ENCODE data around the gene CBL.

The CBL gene

DNA sequence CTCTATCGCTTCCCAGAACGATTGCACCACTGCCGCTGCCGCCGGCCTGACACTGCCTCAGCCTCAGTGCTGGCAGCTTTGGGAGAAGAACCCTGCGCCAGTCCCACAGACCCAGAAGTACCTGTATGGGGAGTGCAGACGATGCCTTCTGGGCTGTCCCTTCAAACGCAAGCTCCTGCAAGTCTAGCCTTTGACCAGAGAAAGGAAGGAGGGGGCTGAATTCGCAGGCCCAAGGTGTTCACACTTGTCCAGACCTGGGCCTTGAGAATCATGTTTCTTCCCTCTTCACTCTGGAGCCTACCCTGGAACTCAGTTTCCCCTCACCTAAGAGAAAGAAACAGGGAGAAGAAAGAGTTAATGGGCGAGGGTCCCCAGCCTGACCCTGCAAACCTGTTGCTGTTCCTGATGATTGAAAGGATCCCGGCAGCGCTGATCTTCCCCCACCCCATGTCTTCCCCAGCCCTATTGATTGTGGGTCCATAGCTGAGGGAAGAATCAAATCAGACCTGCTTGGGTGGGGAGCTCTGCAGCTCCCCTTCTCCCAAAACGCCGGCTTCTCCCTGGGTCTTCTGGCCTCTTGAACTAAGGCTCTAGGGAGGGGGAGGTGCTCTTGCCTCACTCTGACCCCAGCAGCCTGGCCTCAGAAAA, 111.6 kb downstream of the CBL start:
- H3K4me1 ChIP-seq (ENCODE audit: insufficient read depth, low read length) = peaks cover 36% of the 10 kb centered on the region
- H2AFZ ChIP-seq (ENCODE audit: low read depth, low read length) = peak overlapping the region; percentile 37
- no peaks in the 10 kb centered on the region for H3K9me3 ChIP-seq (ENCODE audit: low read length)
- H3K27me3 ChIP-seq (ENCODE audit: insufficient read depth, low read length) = peaks cover 26% of the 10 kb centered on the region
- peak overlapping the region; percentile 31 for H3K4me3 ChIP-seq (ENCODE audit: low read length)
- H3K36me3 ChIP-seq (ENCODE audit: insufficient read depth, low read length) = no peaks in the 10 kb centered on the region

DNA sequence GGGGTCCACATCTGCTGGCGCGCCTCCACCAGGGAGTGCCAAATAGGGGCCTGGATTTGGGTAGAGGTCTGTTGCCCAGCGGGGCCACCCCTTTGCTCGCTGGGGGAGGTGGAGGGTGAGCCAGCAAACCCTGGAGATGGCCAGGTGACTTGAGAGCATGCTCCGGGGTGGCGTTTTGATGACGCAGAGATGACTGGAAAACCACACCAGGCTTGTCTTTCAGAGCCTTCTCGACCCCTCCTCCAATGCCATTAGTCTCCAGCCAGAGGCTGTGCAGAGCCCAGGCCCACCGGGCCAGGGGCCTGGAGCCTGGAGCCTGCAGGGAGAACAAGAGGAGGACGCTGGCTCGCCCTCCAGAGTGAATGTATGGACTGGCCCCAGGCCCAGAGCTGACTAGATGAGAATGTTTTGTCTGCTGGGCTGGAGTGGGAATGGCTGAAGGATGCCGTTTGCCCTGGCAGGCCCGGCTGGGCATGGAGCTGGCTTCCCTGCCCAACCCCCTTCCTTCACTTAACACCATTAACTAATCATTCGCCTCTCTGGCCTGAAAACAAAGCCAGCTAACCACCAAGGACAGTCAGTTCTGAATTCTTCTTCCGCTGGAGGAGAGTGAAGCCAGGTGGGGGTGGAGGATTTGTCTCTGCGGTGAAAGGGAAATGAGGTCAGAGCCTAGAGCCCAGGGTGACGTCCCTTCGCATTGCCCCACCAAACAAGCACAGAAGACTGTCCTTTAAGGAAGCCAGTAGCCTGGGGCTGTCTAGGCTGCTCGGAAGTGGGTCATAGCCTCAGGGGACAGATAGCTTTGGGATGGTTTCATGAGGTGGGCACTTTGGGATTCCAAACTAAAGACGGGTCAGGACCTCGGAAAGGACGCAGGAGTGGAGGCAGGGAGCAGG, 112.3 kb downstream of the CBL start:
- H3K4me1 ChIP-seq (ENCODE audit: insufficient read depth, low read length) = peaks cover 36% of the 10 kb centered on the region
- H2AFZ ChIP-seq (ENCODE audit: low read depth, low read length) = no peak overlapping the region
- no peaks in the 10 kb centered on the region for H3K36me3 ChIP-seq (ENCODE audit: insufficient read depth, low read length)
- H3K4me3 ChIP-seq (ENCODE audit: low read length) = no peak overlapping the region
- H3K9me3 ChIP-seq (ENCODE audit: low read length) = no peaks in the 10 kb centered on the region
- H3K27me3 ChIP-seq (ENCODE audit: insufficient read depth, low read length) = peaks cover 26% of the 10 kb centered on the region

DNA sequence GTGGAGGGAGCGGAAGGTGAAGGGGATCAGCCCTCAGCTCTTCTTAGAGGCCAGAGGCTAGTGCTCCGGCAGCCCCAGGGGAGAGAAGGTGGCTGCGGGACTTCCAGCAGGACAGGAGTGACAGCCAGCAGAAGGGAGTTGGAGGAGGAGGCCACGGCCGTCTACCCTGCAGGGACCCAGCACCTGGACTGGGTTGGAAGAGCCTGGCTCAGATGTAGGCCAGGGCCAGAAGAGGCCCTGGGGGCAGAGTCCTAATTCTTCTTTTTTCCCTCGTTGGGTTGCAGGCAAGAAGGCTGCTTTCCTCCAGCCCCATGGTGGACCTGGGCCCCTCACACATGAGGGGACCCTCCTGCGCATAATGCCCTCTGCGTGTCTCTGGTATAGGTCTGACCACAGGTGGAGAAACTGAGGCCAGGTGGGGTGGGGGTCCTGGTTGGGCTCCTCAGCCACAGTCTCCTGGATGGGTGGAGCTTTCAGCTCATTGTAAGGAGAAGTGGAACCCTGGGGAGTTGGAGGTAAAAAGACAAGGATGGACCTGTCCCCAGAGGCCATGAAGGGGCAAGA, 113.1 kb downstream of the CBL start:
- Histone ChIP-seq H2AFZ (ENCODE audit: low read depth, low read length) (no peak overlapping the region), H3K4me1 (ENCODE audit: insufficient read depth, low read length) (peaks cover 36% of the 10 kb centered on the region)

DNA sequence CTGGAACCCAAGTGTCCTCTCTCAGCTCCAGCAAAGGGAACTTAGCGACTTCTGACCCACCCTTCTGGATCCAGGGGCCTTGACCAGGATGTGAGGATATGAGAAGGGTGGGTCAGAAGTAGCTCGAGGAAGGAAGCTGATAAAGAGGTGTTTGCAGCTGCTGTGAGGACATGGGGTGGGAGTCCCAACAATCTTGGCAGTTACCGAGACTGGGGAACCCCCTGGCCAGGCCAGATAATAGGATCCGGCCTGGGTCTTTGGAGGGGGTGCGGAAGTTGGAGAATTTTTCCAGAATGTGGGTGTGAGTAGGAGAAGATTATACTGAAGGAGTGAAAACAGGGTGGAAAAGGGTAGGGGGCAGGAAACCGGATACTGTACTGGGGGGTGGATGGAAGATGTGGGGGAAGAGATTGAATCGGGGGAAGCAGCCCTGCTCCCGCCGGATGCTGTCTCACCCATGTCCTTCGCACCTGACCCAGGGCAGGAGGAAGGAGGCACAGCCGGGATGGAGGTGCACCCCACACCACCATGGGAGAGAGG, 113.6 kb downstream of the CBL start:
- Histone ChIP-seq H3K4me1 (ENCODE audit: insufficient read depth, low read length) (peaks cover 36% of the 10 kb centered on the region), H2AFZ (ENCODE audit: low read depth, low read length) (no peak overlapping the region), H3K27me3 (ENCODE audit: insufficient read depth, low read length) (peaks cover 24% of the 10 kb centered on the region), H3K9me3 (ENCODE audit: low read length) (no peaks in the 10 kb centered on the region), H3K36me3 (ENCODE audit: insufficient read depth, low read length) (no peaks in the 10 kb centered on the region), H3K4me3 (ENCODE audit: low read length) (no peak overlapping the region)

More for the DNA sequence above, 113.1 kb downstream of the CBL start:
- Histone ChIP-seq H3K4me3 (ENCODE audit: low read length) (no peak overlapping the region), H3K36me3 (ENCODE audit: insufficient read depth, low read length) (no peaks in the 10 kb centered on the region), H3K9me3 (ENCODE audit: low read length) (no peaks in the 10 kb centered on the region), H3K27me3 (ENCODE audit: insufficient read depth, low read length) (peaks cover 26% of the 10 kb centered on the region)

DNA sequence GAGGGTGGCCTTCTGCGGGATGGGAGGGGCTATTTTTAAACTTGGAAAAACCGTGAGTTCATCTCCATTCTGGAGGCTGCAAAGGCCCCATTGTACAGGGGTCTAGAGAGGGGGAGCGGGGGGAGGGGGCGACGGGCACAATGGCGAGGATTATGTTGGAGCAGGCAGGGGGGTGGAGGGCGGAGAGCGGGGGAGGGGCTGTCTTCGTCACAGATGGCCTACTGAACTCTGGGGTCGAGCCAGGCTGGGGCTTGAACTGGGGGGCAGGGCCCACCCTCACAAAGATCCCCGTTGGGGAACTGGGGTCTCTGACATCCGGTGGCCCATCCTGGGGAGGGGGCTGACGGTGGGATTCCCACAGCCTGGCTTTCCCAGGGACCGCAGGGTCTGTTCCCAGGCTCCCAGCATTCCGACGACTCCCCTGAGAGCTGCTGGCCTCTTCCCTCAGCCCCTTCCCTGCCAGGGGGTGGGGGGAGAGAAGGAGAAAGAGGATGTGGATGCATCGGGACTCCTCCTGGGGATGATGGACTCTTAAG, 114.2 kb downstream of the CBL start:
- Histone ChIP-seq H3K9me3 (ENCODE audit: low read length) (no peaks in the 10 kb centered on the region), H3K4me1 (ENCODE audit: insufficient read depth, low read length) (peaks cover 34% of the 10 kb centered on the region), H3K36me3 (ENCODE audit: insufficient read depth, low read length) (no peaks in the 10 kb centered on the region), H3K4me3 (ENCODE audit: low read length) (no peak overlapping the region), H3K27me3 (ENCODE audit: insufficient read depth, low read length) (peaks cover 20% of the 10 kb centered on the region), H2AFZ (ENCODE audit: low read depth, low read length) (no peak overlapping the region)

DNA sequence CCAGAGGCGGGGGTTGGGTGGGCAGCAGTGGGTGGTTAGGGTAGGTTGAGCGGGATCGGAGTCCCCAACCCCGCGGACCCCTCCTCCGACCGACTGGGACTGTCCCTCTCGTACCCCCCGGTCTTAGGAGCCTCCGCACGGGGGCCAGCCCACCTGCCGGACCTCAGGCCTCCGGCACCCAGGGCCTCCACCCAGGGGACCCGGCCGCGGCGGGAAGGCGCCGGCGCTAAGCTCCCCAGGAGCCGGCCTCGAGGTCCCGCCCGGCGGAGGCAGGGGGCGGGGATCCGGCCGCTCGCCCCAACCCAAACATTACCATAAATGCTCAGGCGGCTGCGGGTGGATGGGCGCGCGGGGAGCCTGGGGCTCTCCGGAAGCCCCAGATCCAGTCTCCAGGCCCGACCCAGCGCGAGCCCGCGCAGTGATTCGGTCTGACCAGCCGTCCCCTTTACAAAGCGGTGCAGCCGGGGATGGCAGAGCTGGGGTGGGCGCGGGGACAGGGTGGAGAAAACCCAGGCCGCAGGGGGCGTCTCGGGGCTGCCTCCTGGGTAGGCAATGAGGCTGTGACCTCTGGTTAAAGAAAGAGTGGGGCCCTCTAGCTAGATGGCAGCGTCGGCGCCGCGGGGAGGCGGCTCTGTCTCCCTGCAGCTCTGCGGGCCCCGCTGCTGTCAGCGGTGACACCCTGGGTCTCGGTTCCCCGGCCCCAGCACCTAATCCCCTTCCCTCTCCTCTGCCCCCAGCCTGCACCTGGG, 114.8 kb downstream of the CBL start:
- Histone ChIP-seq H3K9me3 (ENCODE audit: low read length) (no peaks in the 10 kb centered on the region), H3K4me3 (ENCODE audit: low read length) (no peak overlapping the region), H2AFZ (ENCODE audit: low read depth, low read length) (no peak overlapping the region)

DNA sequence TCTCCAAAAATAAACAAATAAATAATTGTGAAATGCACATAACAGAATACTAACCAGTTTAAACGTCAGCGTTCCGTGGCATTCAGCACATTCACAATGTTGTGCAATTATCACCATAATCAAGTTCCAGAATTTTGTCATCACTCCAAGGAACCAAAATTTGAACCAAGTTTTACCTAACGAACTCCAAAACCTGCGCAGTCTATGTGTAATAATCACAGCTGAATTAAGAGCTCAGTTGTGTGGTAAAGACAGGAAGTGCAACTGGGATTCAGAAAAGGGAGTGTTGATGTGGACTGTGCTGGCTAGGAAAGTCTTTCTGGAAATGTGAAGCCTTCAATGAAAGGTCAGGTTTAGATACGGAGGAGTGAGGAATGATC, 116.2 kb downstream of the CBL start:
- peaks cover 9% of the 10 kb centered on the region for H3K27me3 ChIP-seq (ENCODE audit: insufficient read depth, low read length)
- no peak overlapping the region for H3K4me3 ChIP-seq (ENCODE audit: low read length)
- H2AFZ ChIP-seq (ENCODE audit: low read depth, low read length) = no peak overlapping the region
- no peaks in the 10 kb centered on the region for H3K9me3 ChIP-seq (ENCODE audit: low read length)
- no peaks in the 10 kb centered on the region for H3K36me3 ChIP-seq (ENCODE audit: insufficient read depth, low read length)
- H3K4me1 ChIP-seq (ENCODE audit: insufficient read depth, low read length) = peaks cover 21% of the 10 kb centered on the region

More for the DNA sequence above, 114.8 kb downstream of the CBL start:
- Histone ChIP-seq H3K27me3 (ENCODE audit: insufficient read depth, low read length) (peaks cover 13% of the 10 kb centered on the region), H3K4me1 (ENCODE audit: insufficient read depth, low read length) (peaks cover 28% of the 10 kb centered on the region), H3K36me3 (ENCODE audit: insufficient read depth, low read length) (no peaks in the 10 kb centered on the region)

DNA sequence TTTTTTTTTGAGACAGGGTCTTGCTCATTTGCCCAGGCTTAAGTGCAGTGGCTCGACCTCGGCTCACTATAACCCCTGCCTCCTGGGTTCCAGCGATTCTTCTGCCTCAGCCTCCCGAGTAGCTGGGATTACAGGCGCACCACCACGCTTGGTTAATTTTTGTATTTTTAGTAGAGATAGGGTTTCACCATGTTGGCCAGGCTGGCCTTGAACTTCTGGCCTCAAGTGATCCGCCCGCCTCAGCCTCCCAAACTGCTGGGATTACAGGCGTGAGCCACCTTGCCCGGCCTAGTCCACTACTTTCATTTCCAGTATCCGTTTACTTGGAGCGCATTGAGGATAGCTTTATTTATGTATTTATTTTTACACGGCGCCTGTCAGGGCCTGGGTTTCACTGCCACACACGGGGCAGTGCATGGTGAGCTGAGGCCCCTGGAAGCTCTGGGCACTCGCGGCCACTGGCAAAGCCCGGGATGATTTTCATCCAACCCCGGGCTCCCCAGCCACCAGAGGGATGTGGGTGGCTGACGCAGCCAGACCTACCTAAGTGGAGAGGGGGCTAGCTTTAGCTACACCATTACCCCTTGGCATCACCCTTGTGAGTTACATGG, 116.9 kb downstream of the CBL start:
- H3K27me3 ChIP-seq (ENCODE audit: insufficient read depth, low read length) = peaks cover 3% of the 10 kb centered on the region
- no peak overlapping the region for H2AFZ ChIP-seq (ENCODE audit: low read depth, low read length)
- no peaks in the 10 kb centered on the region for H3K9me3 ChIP-seq (ENCODE audit: low read length)
- no peak overlapping the region for H3K4me3 ChIP-seq (ENCODE audit: low read length)
- H3K4me1 ChIP-seq (ENCODE audit: insufficient read depth, low read length) = peaks cover 16% of the 10 kb centered on the region
- no peaks in the 10 kb centered on the region for H3K36me3 ChIP-seq (ENCODE audit: insufficient read depth, low read length)

DNA sequence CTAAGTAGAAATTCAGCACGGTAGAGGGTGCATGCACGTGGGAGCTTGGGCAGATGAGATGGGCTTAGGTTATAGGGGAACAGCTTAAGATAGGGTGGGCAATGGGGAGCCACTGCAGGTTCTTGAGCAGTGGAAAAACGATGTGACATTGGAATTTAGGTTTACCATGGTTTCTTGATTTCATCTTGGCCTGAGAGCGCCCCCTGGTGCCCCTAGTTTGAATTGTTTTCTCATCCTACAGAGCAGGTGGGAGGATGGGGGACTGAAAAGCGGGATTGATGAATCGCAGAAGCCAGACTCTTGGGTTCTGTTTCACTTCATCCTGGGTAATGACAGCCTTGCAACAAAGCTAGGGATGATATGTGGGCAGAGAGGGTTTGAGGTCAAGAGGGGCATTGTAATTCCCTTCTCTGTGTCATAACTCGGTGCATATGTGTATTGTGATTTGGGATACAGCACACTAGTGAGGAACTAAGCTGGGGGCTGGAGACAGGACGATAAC, 117.4 kb downstream of the CBL start:
- H3K9me3 ChIP-seq (ENCODE audit: low read length) = no peaks in the 10 kb centered on the region
- no peaks in the 10 kb centered on the region for H3K36me3 ChIP-seq (ENCODE audit: insufficient read depth, low read length)
- H2AFZ ChIP-seq (ENCODE audit: low read depth, low read length) = no peak overlapping the region
- no peaks in the 10 kb centered on the region for H3K27me3 ChIP-seq (ENCODE audit: insufficient read depth, low read length)
- peaks cover 12% of the 10 kb centered on the region for H3K4me1 ChIP-seq (ENCODE audit: insufficient read depth, low read length)
- no peak overlapping the region for H3K4me3 ChIP-seq (ENCODE audit: low read length)

DNA sequence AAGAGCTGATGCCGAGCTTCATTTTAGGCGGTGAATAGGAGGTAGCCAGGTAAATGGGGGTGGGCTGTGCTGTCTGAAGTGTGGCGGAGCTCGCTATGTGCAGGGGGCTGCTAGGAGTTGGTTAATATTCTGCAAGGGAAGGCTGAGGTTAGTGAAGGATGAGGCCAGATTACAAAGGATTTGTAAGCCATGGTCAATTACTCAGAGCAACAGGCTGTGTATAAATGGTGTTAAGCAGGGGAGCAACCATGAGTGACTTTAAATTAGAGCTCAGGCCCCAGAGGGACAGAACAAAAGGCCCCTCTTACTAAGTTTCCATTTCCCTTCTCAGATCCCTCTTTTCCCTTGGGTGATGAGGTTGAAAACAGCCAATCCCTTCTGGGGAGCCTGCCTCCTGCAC, 118.0 kb downstream of the CBL start:
- Histone ChIP-seq H3K4me3 (ENCODE audit: low read length) (no peak overlapping the region), H3K4me1 (ENCODE audit: insufficient read depth, low read length) (peaks cover 12% of the 10 kb centered on the region), H3K9me3 (ENCODE audit: low read length) (no peaks in the 10 kb centered on the region), H3K27me3 (ENCODE audit: insufficient read depth, low read length) (no peaks in the 10 kb centered on the region), H2AFZ (ENCODE audit: low read depth, low read length) (no peak overlapping the region), H3K36me3 (ENCODE audit: insufficient read depth, low read length) (no peaks in the 10 kb centered on the region)

DNA sequence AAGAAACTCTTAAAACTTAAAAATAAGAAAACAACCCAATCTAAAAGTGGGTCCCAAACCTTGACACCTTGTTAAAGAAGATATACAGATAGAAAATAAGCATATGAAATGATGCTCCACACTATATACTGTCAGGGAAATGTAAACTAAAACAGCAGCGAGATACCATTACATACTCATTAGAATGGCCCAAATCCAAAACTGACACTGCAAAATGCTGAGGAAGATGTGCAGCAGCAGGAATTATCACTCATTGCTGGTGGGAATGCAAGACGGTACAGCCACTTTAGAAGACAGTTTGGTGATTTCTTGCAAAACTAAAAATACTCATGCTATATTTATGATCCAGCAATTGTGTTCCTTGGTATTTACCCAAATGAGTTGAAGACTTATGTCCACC, 123.2 kb downstream of the CBL start:
- no peaks in the 10 kb centered on the region for H3K36me3 ChIP-seq (ENCODE audit: insufficient read depth, low read length)
- H3K4me1 ChIP-seq (ENCODE audit: insufficient read depth, low read length) = no peaks in the 10 kb centered on the region
- no peaks in the 10 kb centered on the region for H3K9me3 ChIP-seq (ENCODE audit: low read length)
- H3K4me3 ChIP-seq (ENCODE audit: low read length) = no peak overlapping the region
- no peak overlapping the region for H2AFZ ChIP-seq (ENCODE audit: low read depth, low read length)
- H3K27me3 ChIP-seq (ENCODE audit: insufficient read depth, low read length) = peaks cover 3% of the 10 kb centered on the region

DNA sequence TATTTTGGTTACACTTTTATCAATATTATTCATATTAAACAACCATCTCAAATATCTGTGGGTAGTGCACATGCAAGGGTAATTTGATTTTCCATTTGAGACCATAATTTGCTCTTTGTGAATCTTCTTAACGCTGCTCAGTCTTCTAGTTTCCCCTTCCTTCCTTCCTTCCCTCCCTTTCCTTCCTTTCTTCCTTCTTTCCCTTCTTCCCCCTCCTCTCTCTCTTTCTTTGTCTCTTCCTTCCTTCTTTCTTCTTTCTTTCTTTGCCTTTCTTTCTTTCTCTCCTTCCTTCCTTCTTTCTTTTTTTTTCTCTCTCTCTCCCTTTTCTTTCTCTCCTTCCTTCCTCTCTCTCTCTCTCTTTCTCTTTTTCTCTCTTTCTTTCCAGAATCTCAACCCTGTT, 124.1 kb downstream of the CBL start:
- peaks cover 3% of the 10 kb centered on the region for H3K27me3 ChIP-seq (ENCODE audit: insufficient read depth, low read length)
- H3K36me3 ChIP-seq (ENCODE audit: insufficient read depth, low read length) = no peaks in the 10 kb centered on the region
- no peaks in the 10 kb centered on the region for H3K9me3 ChIP-seq (ENCODE audit: low read length)
- H2AFZ ChIP-seq (ENCODE audit: low read depth, low read length) = no peak overlapping the region
- peaks cover 5% of the 10 kb centered on the region for H3K4me1 ChIP-seq (ENCODE audit: insufficient read depth, low read length)
- no peak overlapping the region for H3K4me3 ChIP-seq (ENCODE audit: low read length)
